KOPT-K1 (cell line): ENCODE measurements around the gene PAM.

Source experiments
- H3K27ac ChIP-seq: fragments of 200-600 bp; sonication (generic); 2 replicates; pipeline ENCODE4 v1.5.1; 2016; ENCODE audit warnings: antibody characterized with exemption, mild to moderate bottlenecking, low read depth, low read length; ENCODE audit not compliant: poor library complexity, severe bottlenecking
- H3K36me3 ChIP-seq: fragments of 200-600 bp; sonication (generic); 2 replicates; pipeline ENCODE4 v1.5.1; 2017; ENCODE audit warnings: antibody characterized with exemption, mild to moderate bottlenecking, low read length, moderate library complexity; ENCODE audit not compliant: insufficient read depth
- H3K9me3 ChIP-seq: fragments of 200-600 bp; sonication (generic); 2 replicates; pipeline ENCODE4 v1.5.1; 2017; ENCODE audit warnings: antibody characterized with exemption, low read length, mild to moderate bottlenecking; ENCODE audit not compliant: insufficient read depth, poor library complexity, severe bottlenecking

PAM gene

GRCh38 chr5:103000089-103000488 lies 245.0 kb downstream of the PAM start:
- Histone ChIP-seq H3K27ac (no peak overlapping the region), H3K36me3 (no peaks in the 10 kb centered on the region), H3K9me3 (no peaks in the 10 kb centered on the region)

- Histone ChIP-seq H3K9me3 (no peaks in the 10 kb centered on the region), H3K36me3 (no peaks in the 10 kb centered on the region), H3K27ac (no peak overlapping the region)
Observed at GRCh38 chr5:103003872-103004271, 248.8 kb downstream of the PAM start.

- H3K9me3 ChIP-seq = no peaks in the 10 kb centered on the region
- no peaks in the 10 kb centered on the region for H3K36me3 ChIP-seq
Observed at GRCh38 chr5:103005276-103005675, 250.2 kb downstream of the PAM start.

GRCh38 chr5:103006921-103007320 lies 251.8 kb downstream of the PAM start:
- H3K27ac ChIP-seq = no peak overlapping the region
- H3K36me3 ChIP-seq = no peaks in the 10 kb centered on the region
- H3K9me3 ChIP-seq = no peaks in the 10 kb centered on the region

More at GRCh38 chr5:103005276-103005675, 250.2 kb downstream of the PAM start:
- H3K27ac ChIP-seq = no peak overlapping the region

- Histone ChIP-seq H3K9me3 (no peaks in the 10 kb centered on the region), H3K27ac (no peak overlapping the region), H3K36me3 (no peaks in the 10 kb centered on the region)
Observed at GRCh38 chr5:103010168-103010567, 255.1 kb downstream of the PAM start.

- Histone ChIP-seq H3K27ac (no peak overlapping the region), H3K36me3 (no peaks in the 10 kb centered on the region), H3K9me3 (no peaks in the 10 kb centered on the region)
Observed at GRCh38 chr5:103013933-103014552, 258.9 kb downstream of the PAM start.

GRCh38 chr5:103014983-103015382 lies 259.9 kb downstream of the PAM start:
- Histone ChIP-seq H3K27ac (no peak overlapping the region), H3K36me3 (no peaks in the 10 kb centered on the region), H3K9me3 (no peaks in the 10 kb centered on the region)

GRCh38 chr5:103016167-103016566 lies 261.1 kb downstream of the PAM start:
- no peaks in the 10 kb centered on the region for H3K36me3 ChIP-seq

GRCh38 chr5:103019804-103020203 lies 264.7 kb downstream of the PAM start:
- Histone ChIP-seq H3K36me3 (no peaks in the 10 kb centered on the region), H3K9me3 (no peaks in the 10 kb centered on the region), H3K27ac (no peak overlapping the region)

More at GRCh38 chr5:103016167-103016566, 261.1 kb downstream of the PAM start:
- Histone ChIP-seq H3K9me3 (no peaks in the 10 kb centered on the region), H3K27ac (no peak overlapping the region)

GRCh38 chr5:103021314-103021713 lies 266.2 kb downstream of the PAM start:
- Histone ChIP-seq H3K36me3 (no peaks in the 10 kb centered on the region), H3K27ac (no peak overlapping the region)

GRCh38 chr5:103027267-103027666 lies 272.2 kb downstream of the PAM start:
- no peak overlapping the region for H3K27ac ChIP-seq
- H3K9me3 ChIP-seq = no peaks in the 10 kb centered on the region
- no peaks in the 10 kb centered on the region for H3K36me3 ChIP-seq

More at GRCh38 chr5:103021314-103021713, 266.2 kb downstream of the PAM start:
- no peaks in the 10 kb centered on the region for H3K9me3 ChIP-seq

- Histone ChIP-seq H3K36me3 (no peaks in the 10 kb centered on the region), H3K27ac (no peak overlapping the region), H3K9me3 (peaks cover 12% of the 10 kb centered on the region)
Observed at GRCh38 chr5:103031607-103032006, 276.5 kb downstream of the PAM start.

GRCh38 chr5:103033696-103034095 lies 278.6 kb downstream of the PAM start:
- H3K9me3 ChIP-seq = peaks cover 12% of the 10 kb centered on the region
- H3K36me3 ChIP-seq = no peaks in the 10 kb centered on the region
- no peak overlapping the region for H3K27ac ChIP-seq

GRCh38 chr5:103034662-103035392 lies 279.7 kb downstream of the PAM start:
- Histone ChIP-seq H3K36me3 (no peaks in the 10 kb centered on the region), H3K27ac (no peak overlapping the region), H3K9me3 (peaks cover 12% of the 10 kb centered on the region)

GRCh38 chr5:103035701-103036100 lies 280.6 kb downstream of the PAM start:
- Histone ChIP-seq H3K27ac (no peak overlapping the region), H3K36me3 (no peaks in the 10 kb centered on the region), H3K9me3 (peaks cover 12% of the 10 kb centered on the region)

- no peaks in the 10 kb centered on the region for H3K36me3 ChIP-seq
- H3K27ac ChIP-seq = no peak overlapping the region
- peaks cover 12% of the 10 kb centered on the region for H3K9me3 ChIP-seq
Observed at GRCh38 chr5:103036601-103037000, 281.5 kb downstream of the PAM start.
